GM23338 (cell line): ENCODE results near the gene BIRC6. TPM values are rescaled to one million over a fixed set of nuclear protein-coding genes. Genes with fewer than 3 reads are reported as not detected.

Experiments used
- ATAC-seq: fragments of 200-7000 bp; cut with Tn5 transposase; 3 replicates; pipeline ENCODE4 v1.9.1; 2020
- DNase-seq: peaks from one replicate; pipeline ENCODE4 v3.0.0-alpha.2; 2015; ENCODE audit warnings: low spot score
- H2AFZ ChIP-seq: fragments of 200-600 bp; sonication (generic); 2 replicates; pipeline ENCODE4 v1.8.0; 2016; ENCODE audit warnings: antibody characterized with exemption, mild to moderate bottlenecking, moderate library complexity
- H3F3A ChIP-seq: fragments of 200-600 bp; sonication (generic); replicated peaks from 2 replicates; pipeline ENCODE4 v1.8.0; 2017; ENCODE audit warnings: antibody characterized with exemption, mixed run types, low read depth
- H3K27ac ChIP-seq: fragments of 200-600 bp; sonication (generic); 2 replicates; pipeline ENCODE4 v1.6.1; 2016; ENCODE audit warnings: low read depth
- H3K27me3 ChIP-seq: fragments of 200-600 bp; sonication (generic); 2 replicates; pipeline ENCODE4 v1.8.0; 2016; ENCODE audit warnings: mild to moderate bottlenecking, mixed run types, moderate library complexity; ENCODE audit not compliant: insufficient read depth
- H3K36me3 ChIP-seq: fragments of 200-600 bp; sonication (generic); 2 replicates; pipeline ENCODE4 v1.8.0; 2016; ENCODE audit warnings: mild to moderate bottlenecking; ENCODE audit not compliant: insufficient read depth
- H3K4me1 ChIP-seq: fragments of 200-600 bp; sonication (generic); 2 replicates; pipeline ENCODE4 v1.8.0; 2016; ENCODE audit warnings: mild to moderate bottlenecking, moderate library complexity; ENCODE audit not compliant: insufficient read depth
- H3K4me2 ChIP-seq: fragments of 200-600 bp; sonication (generic); 2 replicates; pipeline ENCODE4 v1.7.1; 2017; ENCODE audit warnings: mixed run types
- H3K4me3 ChIP-seq: fragments of 200-600 bp; sonication (generic); 2 replicates; pipeline ENCODE4 v1.6.1; 2016; ENCODE audit warnings: mixed run types
- H3K79me2 ChIP-seq: fragments of 200-600 bp; sonication (generic); replicated peaks from 2 replicates; pipeline ENCODE4 v1.8.0; 2017; ENCODE audit warnings: mild to moderate bottlenecking; ENCODE audit not compliant: insufficient read depth
- H3K9me2 ChIP-seq: fragments of 200-600 bp; sonication (generic); 2 replicates; pipeline ENCODE4 v1.8.0; 2017; ENCODE audit not compliant: insufficient read depth
- H4K20me1 ChIP-seq: fragments of 200-600 bp; sonication (generic); replicated peaks from 2 replicates; pipeline ENCODE4 v1.8.0; 2017; ENCODE audit warnings: mild to moderate bottlenecking; ENCODE audit not compliant: insufficient read depth
- H3K27ac Mint-ChIP-seq: 2 replicates; pipeline ENCODE4 v1.8.0; 2020; ENCODE audit warnings: inconsistent platforms, mild to moderate bottlenecking, moderate library complexity, mixed read lengths
- H3K27me3 Mint-ChIP-seq: 3 replicates; pipeline ENCODE4 v1.8.0; 2022; ENCODE audit warnings: low read depth, mild to moderate bottlenecking, moderate library complexity, mixed read lengths, inconsistent platforms; ENCODE audit not compliant: insufficient read depth, poor library complexity
- H3K36me3 Mint-ChIP-seq: 3 replicates; pipeline ENCODE4 v1.8.0; 2021; ENCODE audit warnings: low read depth, mild to moderate bottlenecking, inconsistent platforms, moderate library complexity, mixed read lengths
- H3K4me1 Mint-ChIP-seq: 3 replicates; pipeline ENCODE4 v1.8.0; 2020; ENCODE audit warnings: mild to moderate bottlenecking, inconsistent platforms, mixed read lengths
- H3K4me3 Mint-ChIP-seq: 3 replicates; pipeline ENCODE4 v1.8.0; 2021; ENCODE audit warnings: moderate library complexity, mild to moderate bottlenecking, inconsistent platforms, mixed read lengths
- H3K9me3 Mint-ChIP-seq: 3 replicates; pipeline ENCODE4 v1.8.0; 2020; ENCODE audit warnings: moderate library complexity, mild to moderate bottlenecking, inconsistent platforms, mixed read lengths
- CREB1 ChIP-seq: fragments of 250-450 bp; sonication (Bioruptor Pico); IDR thresholded peaks from 2 replicates; pipeline ENCODE4 v1.5.0; 2020; ENCODE audit warnings: low read depth, mild to moderate bottlenecking, moderate library complexity
- EZH2 ChIP-seq: fragments of 200-600 bp; sonication (generic); IDR thresholded peaks from one replicate; pipeline ENCODE4 v1.8.0; 2017; ENCODE audit warnings: antibody characterized with exemption, mild to moderate bottlenecking, low read depth; ENCODE audit not compliant: unreplicated experiment
- EZH2phosphoT487 ChIP-seq: fragments of 200-600 bp; sonication (generic); IDR thresholded peaks from one replicate; pipeline ENCODE4 v1.8.1; 2018; ENCODE audit warnings: antibody characterized with exemption; ENCODE audit not compliant: unreplicated experiment
- JUNB ChIP-seq: IDR thresholded peaks from one replicate; pipeline ENCODE4 v1.6.1; 2016; ENCODE audit warnings: antibody characterized with exemption; ENCODE audit not compliant: unreplicated experiment
- NANOG ChIP-seq: IDR thresholded peaks from 2 replicates; pipeline ENCODE4 v1.6.1; 2016; ENCODE audit warnings: antibody characterized with exemption, borderline replicate concordance
- POLR2AphosphoS5 ChIP-seq: IDR thresholded peaks from 2 replicates; pipeline ENCODE4 v1.6.1; 2016; ENCODE audit warnings: antibody characterized with exemption, low read depth
- STAT1 ChIP-seq: IDR thresholded peaks from one replicate; pipeline ENCODE4 v1.6.1; 2016; ENCODE audit warnings: antibody characterized with exemption; ENCODE audit not compliant: unreplicated experiment
- ZNF114 ChIP-seq: fragments of 250-450 bp; sonication (Bioruptor Pico); IDR thresholded peaks from 2 replicates; pipeline ENCODE4 v1.5.0; 2020; ENCODE audit warnings: mild to moderate bottlenecking, moderate library complexity
- ZNF331 ChIP-seq: fragments of 250-450 bp; sonication (Bioruptor Pico); IDR thresholded peaks from 2 replicates; pipeline ENCODE4 v1.5.0; 2020; ENCODE audit warnings: low read depth, mild to moderate bottlenecking, moderate library complexity
- polyA plus RNA-seq: library from polyadenylated mRNA; unstranded; fragments of >200 nt; fragmentation: Nextera tagmentation; extraction: Ambion mirVana; gene quantifications from 2 replicates; pipeline ENCODE4 v1.2.1, GENCODE V29; 2016
- total RNA-seq: library from RNA; depleted of rRNA; stranded (reverse); fragments of >200 nt; shearing (Covaris generic); gene quantifications from 2 replicates; pipeline ENCODE4 v1.2.3, GENCODE V29; 2014
- TF ChIP-seq, protein P1 (sequence below): IDR thresholded peaks from 2 replicates; pipeline ENCODE4 v1.6.1; 2016; ENCODE audit warnings: antibody characterized with exemption
- TF ChIP-seq, protein P2 (sequence below): fragments of 250-450 bp; sonication (Bioruptor Pico); IDR thresholded peaks from 2 replicates; pipeline ENCODE4 v1.5.0; 2020; ENCODE audit warnings: mild to moderate bottlenecking, moderate library complexity
- TF ChIP-seq, protein P3 (sequence below): IDR thresholded peaks from one replicate; pipeline ENCODE4 v1.6.1; 2018; ENCODE audit warnings: antibody characterized with exemption; ENCODE audit not compliant: unreplicated experiment
- TF ChIP-seq, protein P4 (sequence below), 2 experiments: fragments of 200-600 bp in 1 of 2; sonication (generic) in 1 of 2; conservative IDR thresholded peaks; 2 replicates each; pipeline versions ENCODE4 v1.5.1 to v1.6.1; 2016 to 2017; ENCODE audit warnings: antibody characterized with exemption in 2 of 2, low read depth in 2 of 2, mild to moderate bottlenecking in 2 of 2, moderate library complexity in 1 of 2

BIRC6 gene
- total and polyA plus RNA-seq, 2 experiments from 2014 or later = 85.8 to 131 TPM

DNA sequence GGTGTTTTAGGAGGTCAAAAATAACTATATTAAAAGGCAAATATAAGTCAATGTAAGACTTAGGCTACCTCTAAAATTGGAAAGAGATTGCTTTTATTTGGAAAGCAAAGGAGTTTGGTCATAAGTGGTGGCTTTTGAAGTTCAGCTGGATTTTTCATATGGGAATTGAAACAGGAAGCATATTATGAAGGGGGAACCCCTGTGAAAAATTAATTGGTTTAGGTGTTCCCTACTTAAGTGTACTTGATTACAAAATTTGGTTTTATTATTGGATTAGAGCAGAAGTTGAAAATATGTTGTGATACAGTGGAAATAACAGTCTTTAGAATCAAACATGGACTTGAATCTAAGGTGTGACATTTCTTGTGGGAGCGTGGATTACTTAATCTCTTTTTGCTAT, 149.6 kb downstream of the BIRC6 start:
- Histone ChIP-seq H3F3A (no peaks in the 10 kb centered on the region), H3K9me2 (no peaks in the 10 kb centered on the region), H3K79me2 (no peaks in the 10 kb centered on the region), H3K4me2 (no peak overlapping the region), H3K36me3 (peaks cover 45% of the 10 kb centered on the region; the same call in 1 of the 2 replicates), H3K4me3 (no peak overlapping the region), H3K27me3 (no peaks in the 10 kb centered on the region), H4K20me1 (no peaks in the 10 kb centered on the region; the same call in 1 of the 2 replicates), H3K27ac (no peak overlapping the region), H2AFZ (no peak overlapping the region), H3K4me1 (no peaks in the 10 kb centered on the region)
- ATAC-seq = no peak
- Mint-ChIP-seq H3K9me3 (no peaks in the 10 kb centered on the region; the same call in 2 of the 3 replicates), H3K27ac (no peak overlapping the region), H3K27me3 (peaks cover 5% of the 10 kb centered on the region), H3K4me1 (no peaks in the 10 kb centered on the region), H3K4me3 (no peak overlapping the region), H3K36me3 (peaks cover 44% of the 10 kb centered on the region)
- TF ChIP-seq, protein P1, sequence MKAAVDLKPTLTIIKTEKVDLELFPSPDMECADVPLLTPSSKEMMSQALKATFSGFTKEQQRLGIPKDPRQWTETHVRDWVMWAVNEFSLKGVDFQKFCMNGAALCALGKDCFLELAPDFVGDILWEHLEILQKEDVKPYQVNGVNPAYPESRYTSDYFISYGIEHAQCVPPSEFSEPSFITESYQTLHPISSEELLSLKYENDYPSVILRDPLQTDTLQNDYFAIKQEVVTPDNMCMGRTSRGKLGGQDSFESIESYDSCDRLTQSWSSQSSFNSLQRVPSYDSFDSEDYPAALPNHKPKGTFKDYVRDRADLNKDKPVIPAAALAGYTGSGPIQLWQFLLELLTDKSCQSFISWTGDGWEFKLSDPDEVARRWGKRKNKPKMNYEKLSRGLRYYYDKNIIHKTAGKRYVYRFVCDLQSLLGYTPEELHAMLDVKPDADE = no peak
- TF ChIP-seq JUNB = no peak
- no peak for TF ChIP-seq ZNF114 (CRISPR knock-in tag)
- TF ChIP-seq, protein P2, sequence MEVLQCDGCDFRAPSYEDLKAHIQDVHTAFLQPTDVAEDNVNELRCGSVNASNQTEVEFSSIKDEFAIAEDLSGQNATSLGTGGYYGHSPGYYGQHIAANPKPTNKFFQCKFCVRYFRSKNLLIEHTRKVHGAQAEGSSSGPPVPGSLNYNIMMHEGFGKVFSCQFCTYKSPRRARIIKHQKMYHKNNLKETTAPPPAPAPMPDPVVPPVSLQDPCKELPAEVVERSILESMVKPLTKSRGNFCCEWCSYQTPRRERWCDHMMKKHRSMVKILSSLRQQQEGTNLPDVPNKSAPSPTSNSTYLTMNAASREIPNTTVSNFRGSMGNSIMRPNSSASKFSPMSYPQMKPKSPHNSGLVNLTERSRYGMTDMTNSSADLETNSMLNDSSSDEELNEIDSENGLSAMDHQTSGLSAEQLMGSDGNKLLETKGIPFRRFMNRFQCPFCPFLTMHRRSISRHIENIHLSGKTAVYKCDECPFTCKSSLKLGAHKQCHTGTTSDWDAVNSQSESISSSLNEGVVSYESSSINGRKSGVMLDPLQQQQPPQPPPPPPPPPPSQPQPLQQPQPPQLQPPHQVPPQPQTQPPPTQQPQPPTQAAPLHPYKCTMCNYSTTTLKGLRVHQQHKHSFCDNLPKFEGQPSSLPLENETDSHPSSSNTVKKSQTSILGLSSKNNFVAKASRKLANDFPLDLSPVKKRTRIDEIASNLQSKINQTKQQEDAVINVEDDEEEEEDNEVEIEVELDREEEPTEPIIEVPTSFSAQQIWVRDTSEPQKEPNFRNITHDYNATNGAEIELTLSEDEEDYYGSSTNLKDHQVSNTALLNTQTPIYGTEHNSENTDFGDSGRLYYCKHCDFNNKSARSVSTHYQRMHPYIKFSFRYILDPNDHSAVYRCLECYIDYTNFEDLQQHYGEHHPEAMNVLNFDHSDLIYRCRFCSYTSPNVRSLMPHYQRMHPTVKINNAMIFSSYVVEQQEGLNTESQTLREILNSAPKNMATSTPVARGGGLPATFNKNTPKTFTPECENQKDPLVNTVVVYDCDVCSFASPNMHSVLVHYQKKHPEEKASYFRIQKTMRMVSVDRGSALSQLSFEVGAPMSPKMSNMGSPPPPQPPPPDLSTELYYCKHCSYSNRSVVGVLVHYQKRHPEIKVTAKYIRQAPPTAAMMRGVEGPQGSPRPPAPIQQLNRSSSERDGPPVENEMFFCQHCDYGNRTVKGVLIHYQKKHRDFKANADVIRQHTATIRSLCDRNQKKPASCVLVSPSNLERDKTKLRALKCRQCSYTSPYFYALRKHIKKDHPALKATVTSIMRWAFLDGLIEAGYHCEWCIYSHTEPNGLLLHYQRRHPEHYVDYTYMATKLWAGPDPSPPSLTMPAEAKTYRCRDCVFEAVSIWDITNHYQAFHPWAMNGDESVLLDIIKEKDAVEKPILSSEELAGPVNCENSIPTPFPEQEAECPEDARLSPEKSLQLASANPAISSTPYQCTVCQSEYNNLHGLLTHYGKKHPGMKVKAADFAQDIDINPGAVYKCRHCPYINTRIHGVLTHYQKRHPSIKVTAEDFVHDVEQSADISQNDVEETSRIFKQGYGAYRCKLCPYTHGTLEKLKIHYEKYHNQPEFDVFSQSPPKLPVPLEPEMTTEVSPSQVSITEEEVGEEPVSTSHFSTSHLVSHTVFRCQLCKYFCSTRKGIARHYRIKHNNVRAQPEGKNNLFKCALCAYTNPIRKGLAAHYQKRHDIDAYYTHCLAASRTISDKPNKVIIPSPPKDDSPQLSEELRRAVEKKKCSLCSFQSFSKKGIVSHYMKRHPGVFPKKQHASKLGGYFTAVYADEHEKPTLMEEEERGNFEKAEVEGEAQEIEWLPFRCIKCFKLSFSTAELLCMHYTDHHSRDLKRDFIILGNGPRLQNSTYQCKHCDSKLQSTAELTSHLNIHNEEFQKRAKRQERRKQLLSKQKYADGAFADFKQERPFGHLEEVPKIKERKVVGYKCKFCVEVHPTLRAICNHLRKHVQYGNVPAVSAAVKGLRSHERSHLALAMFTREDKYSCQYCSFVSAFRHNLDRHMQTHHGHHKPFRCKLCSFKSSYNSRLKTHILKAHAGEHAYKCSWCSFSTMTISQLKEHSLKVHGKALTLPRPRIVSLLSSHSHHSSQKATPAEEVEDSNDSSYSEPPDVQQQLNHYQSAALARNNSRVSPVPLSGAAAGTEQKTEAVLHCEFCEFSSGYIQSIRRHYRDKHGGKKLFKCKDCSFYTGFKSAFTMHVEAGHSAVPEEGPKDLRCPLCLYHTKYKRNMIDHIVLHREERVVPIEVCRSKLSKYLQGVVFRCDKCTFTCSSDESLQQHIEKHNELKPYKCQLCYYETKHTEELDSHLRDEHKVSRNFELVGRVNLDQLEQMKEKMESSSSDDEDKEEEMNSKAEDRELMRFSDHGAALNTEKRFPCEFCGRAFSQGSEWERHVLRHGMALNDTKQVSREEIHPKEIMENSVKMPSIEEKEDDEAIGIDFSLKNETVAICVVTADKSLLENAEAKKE (CRISPR knock-in tag) = no peak
- no peak for TF ChIP-seq EZH2phosphoT487
- TF ChIP-seq ZNF331 (CRISPR knock-in tag) = no peak
- TF ChIP-seq EZH2 = no peak
- TF ChIP-seq, protein P3, sequence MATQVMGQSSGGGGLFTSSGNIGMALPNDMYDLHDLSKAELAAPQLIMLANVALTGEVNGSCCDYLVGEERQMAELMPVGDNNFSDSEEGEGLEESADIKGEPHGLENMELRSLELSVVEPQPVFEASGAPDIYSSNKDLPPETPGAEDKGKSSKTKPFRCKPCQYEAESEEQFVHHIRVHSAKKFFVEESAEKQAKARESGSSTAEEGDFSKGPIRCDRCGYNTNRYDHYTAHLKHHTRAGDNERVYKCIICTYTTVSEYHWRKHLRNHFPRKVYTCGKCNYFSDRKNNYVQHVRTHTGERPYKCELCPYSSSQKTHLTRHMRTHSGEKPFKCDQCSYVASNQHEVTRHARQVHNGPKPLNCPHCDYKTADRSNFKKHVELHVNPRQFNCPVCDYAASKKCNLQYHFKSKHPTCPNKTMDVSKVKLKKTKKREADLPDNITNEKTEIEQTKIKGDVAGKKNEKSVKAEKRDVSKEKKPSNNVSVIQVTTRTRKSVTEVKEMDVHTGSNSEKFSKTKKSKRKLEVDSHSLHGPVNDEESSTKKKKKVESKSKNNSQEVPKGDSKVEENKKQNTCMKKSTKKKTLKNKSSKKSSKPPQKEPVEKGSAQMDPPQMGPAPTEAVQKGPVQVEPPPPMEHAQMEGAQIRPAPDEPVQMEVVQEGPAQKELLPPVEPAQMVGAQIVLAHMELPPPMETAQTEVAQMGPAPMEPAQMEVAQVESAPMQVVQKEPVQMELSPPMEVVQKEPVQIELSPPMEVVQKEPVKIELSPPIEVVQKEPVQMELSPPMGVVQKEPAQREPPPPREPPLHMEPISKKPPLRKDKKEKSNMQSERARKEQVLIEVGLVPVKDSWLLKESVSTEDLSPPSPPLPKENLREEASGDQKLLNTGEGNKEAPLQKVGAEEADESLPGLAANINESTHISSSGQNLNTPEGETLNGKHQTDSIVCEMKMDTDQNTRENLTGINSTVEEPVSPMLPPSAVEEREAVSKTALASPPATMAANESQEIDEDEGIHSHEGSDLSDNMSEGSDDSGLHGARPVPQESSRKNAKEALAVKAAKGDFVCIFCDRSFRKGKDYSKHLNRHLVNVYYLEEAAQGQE = no peak
- TF ChIP-seq CREB1 (CRISPR knock-in tag) = no peak
- TF ChIP-seq NANOG = no peak
- no peak for TF ChIP-seq STAT1
- TF ChIP-seq, protein P4, sequence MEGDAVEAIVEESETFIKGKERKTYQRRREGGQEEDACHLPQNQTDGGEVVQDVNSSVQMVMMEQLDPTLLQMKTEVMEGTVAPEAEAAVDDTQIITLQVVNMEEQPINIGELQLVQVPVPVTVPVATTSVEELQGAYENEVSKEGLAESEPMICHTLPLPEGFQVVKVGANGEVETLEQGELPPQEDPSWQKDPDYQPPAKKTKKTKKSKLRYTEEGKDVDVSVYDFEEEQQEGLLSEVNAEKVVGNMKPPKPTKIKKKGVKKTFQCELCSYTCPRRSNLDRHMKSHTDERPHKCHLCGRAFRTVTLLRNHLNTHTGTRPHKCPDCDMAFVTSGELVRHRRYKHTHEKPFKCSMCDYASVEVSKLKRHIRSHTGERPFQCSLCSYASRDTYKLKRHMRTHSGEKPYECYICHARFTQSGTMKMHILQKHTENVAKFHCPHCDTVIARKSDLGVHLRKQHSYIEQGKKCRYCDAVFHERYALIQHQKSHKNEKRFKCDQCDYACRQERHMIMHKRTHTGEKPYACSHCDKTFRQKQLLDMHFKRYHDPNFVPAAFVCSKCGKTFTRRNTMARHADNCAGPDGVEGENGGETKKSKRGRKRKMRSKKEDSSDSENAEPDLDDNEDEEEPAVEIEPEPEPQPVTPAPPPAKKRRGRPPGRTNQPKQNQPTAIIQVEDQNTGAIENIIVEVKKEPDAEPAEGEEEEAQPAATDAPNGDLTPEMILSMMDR (conservative IDR thresholded peaks at IDR 0.05; ENCODE audit: low read depth in 2 of 2) = no peak
- TF ChIP-seq POLR2AphosphoS5 = no peak
- DNase-seq = no peak
